ENCODE measurements around the gene TRIM34. TPM values are rescaled to one million over a fixed set of nuclear protein-coding genes. Genes with fewer than 3 reads are reported as not detected.
A peak's percentile ranks its signal among the peaks of the same experiment; 100 is the strongest.
"Not testable (repeated sequence)": the region's sequence is repeated elsewhere in the genome, so short reads cannot be mapped to it uniquely, and the experiment has no call there.

Gene TRIM34
- total RNA-seq, 1 experiment from 2014 or later: 2.7 TPM

- peak; percentile 49 for DNase-seq (ENCODE audit: low read depth)
Measured at GRCh38 chr11:5620651-5621521, 3.9 kb upstream of the TRIM34 start.

- DNase-seq (ENCODE audit: low read depth): no peak
Measured at GRCh38 chr11:5621580-5621979, 3.2 kb upstream of the TRIM34 start.

DNA sequence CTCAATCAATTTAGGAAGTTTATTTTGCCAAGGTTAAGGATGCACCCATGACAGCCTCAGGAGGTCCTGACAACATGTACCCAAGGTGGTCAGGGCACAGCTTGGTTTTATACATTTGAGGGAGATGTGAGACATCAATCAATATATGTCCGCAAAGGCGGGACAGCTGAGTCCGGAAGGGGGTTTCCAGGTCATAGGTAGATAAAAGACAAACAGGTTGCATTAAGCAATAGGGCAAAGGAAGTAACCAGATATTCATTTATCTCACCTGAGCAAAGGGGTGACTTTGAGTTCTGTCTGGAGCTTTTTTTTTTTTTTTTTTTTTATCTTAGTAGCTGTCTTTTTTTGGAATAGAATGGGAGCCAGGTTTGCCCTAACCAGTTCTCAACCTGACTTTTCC is 2.0 kb upstream of the TRIM34 start:
- DNase-seq (ENCODE audit: low read depth): no peak

DNA sequence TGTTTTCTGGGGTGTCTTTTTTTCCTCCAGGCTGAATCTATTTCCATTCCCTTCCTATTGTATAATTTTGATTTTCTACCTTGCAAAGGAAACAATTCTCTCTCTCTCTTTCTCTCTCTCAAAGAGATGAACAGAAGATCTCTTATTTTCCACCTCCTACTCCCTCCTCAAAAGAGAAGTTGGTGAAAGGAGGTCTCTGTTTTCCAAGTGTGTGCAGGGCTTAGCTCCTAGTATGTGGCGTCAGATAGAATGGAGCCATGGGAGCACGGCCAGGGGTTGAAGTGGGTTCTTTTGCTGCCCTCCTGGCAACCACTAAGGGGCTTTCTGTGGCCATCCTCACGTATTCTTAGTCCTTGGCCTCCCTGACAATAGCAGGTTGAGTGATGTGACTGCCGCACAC is 480 bp downstream of the TRIM34 start:
- DNase-seq (ENCODE audit: low read depth): no peak

DNA sequence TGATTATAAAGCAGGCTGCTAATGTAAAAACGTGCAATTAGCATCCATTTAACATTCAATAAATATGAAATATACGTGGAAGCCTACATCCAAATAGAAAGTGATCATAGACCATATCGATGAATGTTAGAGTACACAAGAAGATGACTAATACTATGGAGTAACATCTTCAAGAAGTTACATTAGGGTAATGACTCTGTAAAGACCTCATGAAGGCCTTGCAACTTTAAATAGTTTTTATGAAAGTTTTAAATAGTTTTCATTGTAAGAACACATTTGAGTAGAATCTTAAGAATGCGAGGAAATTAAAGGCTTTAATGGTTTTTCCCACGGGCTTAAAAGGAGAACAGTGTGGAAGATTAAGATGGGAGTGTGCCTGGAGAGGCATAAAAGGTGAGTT is 1.4 kb downstream of the TRIM34 start:
- DNase-seq (ENCODE audit: low read depth): no peak

DNA sequence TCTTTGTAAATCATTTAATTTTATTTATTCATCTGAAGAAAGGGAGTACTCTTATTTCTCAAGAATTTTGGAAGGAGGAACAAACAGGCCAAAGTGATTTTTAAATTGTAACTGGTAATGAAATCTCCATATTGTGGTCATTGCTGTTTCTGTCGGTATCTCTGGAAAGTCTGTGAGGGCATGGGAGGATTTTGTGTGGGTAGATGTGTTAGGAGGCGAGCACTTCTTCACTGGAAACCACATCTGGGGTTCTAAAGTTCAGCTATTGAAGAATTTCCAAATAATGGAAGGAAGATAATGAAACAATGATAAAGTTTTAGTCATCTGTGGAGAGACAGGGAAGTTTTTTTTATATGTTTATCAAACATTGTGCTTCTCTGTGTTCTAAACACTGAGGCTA is 6.6 kb downstream of the TRIM34 start:
- no peak for DNase-seq (ENCODE audit: low read depth)

GRCh38 chr11:5631969-5632635 is 7.3 kb downstream of the TRIM34 start:
- no peak for DNase-seq (ENCODE audit: low read depth)

DNA sequence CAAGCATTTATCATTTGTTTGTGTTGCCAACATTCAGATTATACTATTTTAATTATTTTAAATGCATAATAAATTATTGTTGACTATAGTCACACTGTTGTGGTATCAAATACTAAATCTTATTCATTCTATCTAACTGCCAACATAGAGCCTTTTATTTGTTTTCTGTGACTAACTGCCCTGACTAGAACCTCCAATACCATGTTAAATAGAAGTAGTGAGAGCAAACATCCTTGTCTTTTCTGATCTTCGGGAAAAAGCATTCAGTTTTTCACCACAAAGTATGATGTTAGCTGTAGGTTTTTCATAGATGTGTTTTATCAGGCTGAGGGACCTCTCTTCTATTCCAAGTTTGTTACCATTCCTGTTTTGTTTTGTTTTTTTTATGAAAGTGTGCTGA is 15.2 kb downstream of the TRIM34 start:
- DNase-seq (ENCODE audit: low read depth): no peak

DNA sequence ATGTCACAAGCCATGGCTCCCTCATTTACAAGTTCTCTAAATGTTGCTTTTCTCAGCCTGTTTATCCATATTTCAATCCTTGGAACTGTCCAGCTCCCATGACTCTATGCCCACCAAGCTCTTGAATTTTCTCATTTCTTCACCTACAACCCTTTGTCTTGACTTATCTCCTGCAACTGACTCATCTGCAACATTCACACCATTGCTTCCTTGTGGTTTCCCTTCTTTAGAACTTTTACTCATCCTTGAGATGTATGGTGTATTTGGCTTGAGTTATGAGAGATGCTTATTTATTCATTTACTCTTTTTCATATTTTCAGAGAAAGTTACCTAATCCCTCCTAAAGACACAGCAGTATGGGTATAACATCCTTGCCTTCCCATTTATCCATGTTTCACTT is 18.8 kb downstream of the TRIM34 start:
- DNase-seq (ENCODE audit: low read depth): no peak

- no peak for DNase-seq (ENCODE audit: low read depth)
Measured at GRCh38 chr11:5646139-5646538, 21.3 kb downstream of the TRIM34 start.

GRCh38 chr11:5655474-5655873 is 30.7 kb downstream of the TRIM34 start:
- DNase-seq (ENCODE audit: low read depth): no peak

- DNase-seq (ENCODE audit: low read depth): not testable (repeated sequence)
Measured at GRCh38 chr11:5656956-5657355, 32.2 kb downstream of the TRIM34 start.

DNA sequence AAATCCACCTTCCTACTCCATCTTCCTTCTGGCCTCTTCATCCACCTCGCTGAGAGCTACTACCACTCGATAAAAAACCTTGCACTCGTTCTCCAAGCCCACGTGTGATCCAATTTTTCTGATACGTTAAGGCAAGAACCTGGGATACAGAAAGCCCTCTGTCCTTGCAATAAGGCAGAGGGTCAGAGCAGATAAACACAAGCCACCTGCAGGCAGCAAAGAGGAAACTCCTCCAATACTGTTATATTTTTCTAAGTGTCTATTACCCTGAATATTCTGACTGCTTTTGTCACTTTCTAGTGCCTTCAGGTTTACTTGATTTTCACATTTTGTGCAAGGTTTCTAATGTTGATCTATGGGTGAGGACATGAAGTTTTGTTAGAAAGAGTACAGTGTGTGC is 33.5 kb downstream of the TRIM34 start:
- no peak for DNase-seq (ENCODE audit: low read depth)

DNA sequence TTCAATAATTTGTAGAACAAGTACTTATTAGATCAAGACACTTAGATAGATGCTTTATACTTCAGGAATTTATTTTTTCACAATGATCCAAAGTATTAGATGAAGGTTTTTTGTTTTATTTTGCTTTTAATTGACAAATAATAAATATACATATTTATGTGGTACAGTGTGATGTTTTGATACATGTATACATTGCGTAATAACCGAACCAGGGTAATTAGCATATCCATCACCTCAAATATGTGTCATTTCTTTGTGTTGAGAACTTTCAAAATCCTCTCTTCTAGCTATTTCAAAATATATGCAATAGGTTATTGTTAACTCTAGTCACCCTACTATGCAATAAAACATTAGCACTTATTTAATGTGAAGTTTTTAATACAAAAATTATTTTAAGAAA is 38.7 kb downstream of the TRIM34 start:
- no peak for DNase-seq (ENCODE audit: low read depth)

DNA sequence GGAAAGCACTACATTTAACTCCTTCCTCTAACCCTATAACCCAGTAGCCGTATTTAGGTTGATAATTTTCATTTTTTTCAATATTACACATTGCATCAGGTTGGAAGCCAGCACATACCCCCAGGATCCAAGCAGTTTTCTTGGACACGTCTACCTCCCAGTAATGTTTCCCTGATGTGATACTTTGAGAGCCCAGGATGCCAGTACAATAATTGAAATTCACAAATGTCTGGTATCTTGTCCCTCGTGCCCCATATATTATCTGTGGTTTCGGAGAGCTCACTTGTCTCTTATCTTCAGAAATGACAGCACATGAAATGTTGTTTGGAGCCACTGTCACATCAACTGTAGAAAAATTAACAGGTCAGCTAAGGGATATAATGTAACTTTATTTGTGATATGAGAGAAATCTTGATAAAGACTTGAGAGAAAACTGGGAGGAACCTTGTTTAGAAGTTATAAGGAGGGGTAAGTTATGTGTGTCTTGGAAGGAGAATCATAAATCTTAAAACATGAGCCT is 40.3 kb downstream of the TRIM34 start:
- no peak for DNase-seq (ENCODE audit: low read depth)

- DNase-seq (ENCODE audit: low read depth): no peak
Measured at GRCh38 chr11:5665746-5666401, 41.1 kb downstream of the TRIM34 start.

DNA sequence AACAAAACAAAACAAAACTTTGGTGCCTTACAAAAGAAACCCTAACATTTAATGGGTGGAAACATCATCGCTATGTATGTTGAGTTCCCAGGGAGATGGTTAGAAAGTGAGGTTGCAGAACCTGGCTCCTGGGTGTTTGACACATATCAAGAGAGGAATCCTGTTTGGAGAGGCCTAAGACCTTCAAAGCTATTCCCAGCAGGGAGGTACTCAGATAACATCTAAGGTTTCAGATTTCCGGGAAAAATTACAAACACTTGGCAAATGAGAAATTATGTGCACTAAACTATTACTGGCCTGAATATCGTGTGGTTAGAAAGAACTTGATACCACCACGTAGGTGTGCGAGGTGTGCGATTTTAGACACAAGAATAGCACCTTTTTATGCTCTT is 41.6 kb downstream of the TRIM34 start:
- no peak for DNase-seq (ENCODE audit: low read depth)

DNA sequence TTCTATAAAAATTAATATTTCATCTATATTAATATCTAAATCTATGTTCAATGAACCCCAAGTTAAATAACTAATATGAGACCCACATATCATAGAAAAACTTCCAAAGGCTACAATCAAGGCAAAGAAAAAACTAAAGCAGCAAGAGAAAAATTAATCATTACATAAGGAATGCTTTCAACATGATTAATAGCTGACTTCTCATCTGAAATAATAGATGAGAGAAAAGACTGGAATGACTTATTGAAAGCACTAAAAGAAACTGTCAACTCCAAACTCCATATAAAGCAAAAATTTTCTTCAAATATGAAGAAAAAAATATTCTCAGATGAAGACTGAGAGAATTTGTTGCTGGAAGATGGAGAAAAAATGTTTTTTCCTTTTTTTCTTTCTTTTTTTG is 47.0 kb downstream of the TRIM34 start:
- DNase-seq (ENCODE audit: low read depth): no peak

DNA sequence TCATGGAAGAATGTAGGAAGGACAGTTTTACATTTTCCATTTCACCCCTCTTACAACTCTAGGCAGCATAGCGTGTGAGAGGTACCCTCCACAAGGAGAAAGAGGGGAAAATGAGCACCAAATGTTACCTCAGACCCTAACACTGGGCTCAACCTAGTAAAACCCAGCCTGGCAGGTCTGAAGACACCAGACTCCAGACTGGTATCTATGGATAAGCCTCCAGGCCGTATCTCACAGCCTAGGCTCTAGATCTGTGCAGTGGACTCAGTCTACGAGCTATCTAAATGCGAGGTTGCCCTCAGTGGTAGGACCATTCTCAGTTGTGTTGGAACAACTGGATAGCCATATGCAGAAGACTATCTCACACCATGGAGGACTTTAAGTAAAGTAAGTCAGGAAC is 49.6 kb downstream of the TRIM34 start:
- no peak for DNase-seq (ENCODE audit: low read depth)

- DNase-seq (ENCODE audit: low read depth): peak; percentile 32
Measured at GRCh38 chr11:5679811-5680210, 55.0 kb downstream of the TRIM34 start.

- not testable (repeated sequence) for DNase-seq (ENCODE audit: low read depth)
Measured at GRCh38 chr11:5682890-5683441, 58.2 kb downstream of the TRIM34 start.

GRCh38 chr11:5683620-5684019 is 58.8 kb downstream of the TRIM34 start:
- not testable (repeated sequence) for DNase-seq (ENCODE audit: low read depth)
